Parathyroid adenoma (tissue), 2 donors: Measurements from ENCODE around the gene PPP2R1B.
"Not testable (repeated sequence)": the region's sequence is repeated elsewhere in the genome, so short reads cannot be mapped to it uniquely, and the experiment has no call there.

Experiments used
- H2AFZ ChIP-seq: fragments of 300-600 bp; sonication (generic); one replicate; pipeline ENCODE4 v1.7.0; 2017; ENCODE audit warnings: antibody characterized with exemption, mild to moderate bottlenecking
- H3K27ac ChIP-seq: fragments of 300-600 bp; sonication (generic); one replicate; pipeline ENCODE4 v1.7.0; 2017
- H3K27me3 ChIP-seq: fragments of 300-600 bp; sonication (generic); one replicate; pipeline ENCODE4 v1.7.0; 2017; ENCODE audit warnings: low read length; ENCODE audit not compliant: control insufficient read depth, insufficient read depth
- H3K36me3 ChIP-seq: fragments of 300-600 bp; sonication (generic); one replicate; pipeline ENCODE4 v1.7.0; 2017; ENCODE audit warnings: low read length; ENCODE audit not compliant: control insufficient read depth, insufficient read depth
- H3K4me1 ChIP-seq: fragments of 300-600 bp; sonication (generic); one replicate; pipeline ENCODE4 v1.7.0; 2017; ENCODE audit warnings: control low read depth
- H3K4me2 ChIP-seq: fragments of 300-600 bp; sonication (generic); one replicate; pipeline ENCODE4 v1.7.0; 2017; ENCODE audit warnings: low read length
- H3K4me3 ChIP-seq: fragments of 300-600 bp; sonication (generic); one replicate; pipeline ENCODE4 v1.7.0; 2017; ENCODE audit warnings: low read depth, low read length
- H3K79me2 ChIP-seq: fragments of 300-600 bp; sonication (generic); one replicate; pipeline ENCODE4 v1.7.0; 2017; ENCODE audit warnings: control low read depth
- H3K9ac ChIP-seq: fragments of 300-600 bp; sonication (generic); one replicate; pipeline ENCODE4 v1.7.0; 2017; ENCODE audit warnings: mild to moderate bottlenecking
- H3K9me3 ChIP-seq: fragments of 300-600 bp; sonication (generic); one replicate; pipeline ENCODE4 v1.7.0; 2017; ENCODE audit warnings: low read length; ENCODE audit not compliant: control insufficient read depth
- CTCF ChIP-seq: fragments of 300-600 bp; sonication (generic); IDR thresholded peaks from one replicate; pipeline ENCODE4 v1.7.0; 2017; ENCODE audit warnings: antibody characterized with exemption, mild to moderate bottlenecking
- donor health status: primary hyperparathyroidism.

The PPP2R1B gene

GRCh38 chr11:111785886-111786412, 19.8 kb upstream of the PPP2R1B start:
- Histone ChIP-seq H3K79me2 (no peaks in the 10 kb centered on the region), H3K4me3 (no peak overlapping the region), H2AFZ (no peak overlapping the region), H3K4me1 (no peaks in the 10 kb centered on the region), H3K27ac (no peak overlapping the region), H3K9ac (no peak overlapping the region), H3K9me3 (no peaks in the 10 kb centered on the region), H3K27me3 (no peaks in the 10 kb centered on the region), H3K4me2 (no peak overlapping the region), H3K36me3 (no peaks in the 10 kb centered on the region)
- no peak for TF ChIP-seq CTCF

DNA sequence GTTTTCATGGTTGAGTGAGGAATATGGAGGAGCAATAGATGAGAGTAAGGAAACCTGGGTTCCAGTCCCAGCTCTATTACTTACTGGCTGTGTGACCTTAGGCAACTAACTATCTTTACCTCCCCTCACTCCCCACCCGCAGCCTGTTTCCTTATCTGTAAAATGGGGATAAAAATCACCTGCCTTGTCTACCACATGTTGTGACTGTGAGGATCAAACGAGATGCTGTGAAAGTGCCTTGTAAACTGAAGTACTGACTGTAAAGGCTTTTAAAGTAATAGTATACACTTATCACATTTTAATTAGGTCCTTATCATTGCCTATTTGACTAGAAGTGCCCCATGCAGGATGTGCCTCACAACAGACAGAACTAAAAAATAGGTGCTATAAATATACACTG, 18.9 kb upstream of the PPP2R1B start:
- Histone ChIP-seq H3K36me3 (no peaks in the 10 kb centered on the region), H3K4me2 (no peak overlapping the region), H3K4me3 (no peak overlapping the region), H3K9ac (no peak overlapping the region), H3K27ac (no peak overlapping the region), H3K79me2 (no peaks in the 10 kb centered on the region), H3K9me3 (no peaks in the 10 kb centered on the region), H2AFZ (no peak overlapping the region), H3K27me3 (no peaks in the 10 kb centered on the region), H3K4me1 (no peaks in the 10 kb centered on the region)
- no peak for TF ChIP-seq CTCF

DNA sequence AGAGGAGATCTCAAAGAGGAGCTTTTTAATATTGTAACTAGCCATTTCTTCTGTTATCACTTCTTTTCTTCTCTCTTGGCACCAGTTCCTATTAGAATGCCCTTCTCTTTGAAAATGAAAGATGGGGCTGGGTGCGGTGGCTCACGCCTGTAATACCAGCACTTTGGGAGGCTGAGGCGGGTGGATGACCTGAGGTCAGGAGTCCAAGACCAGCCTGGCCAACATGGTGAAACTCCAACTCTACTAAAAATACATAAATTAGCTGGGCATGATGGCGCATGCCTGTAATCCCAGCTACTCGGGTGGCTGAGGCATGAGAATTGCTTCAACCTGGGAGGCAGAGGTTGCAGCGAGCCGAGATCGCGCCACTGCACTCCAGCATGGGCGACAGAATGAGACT, 18.1 kb upstream of the PPP2R1B start:
- not testable (repeated sequence) for H3K4me1 ChIP-seq, H3K27me3 ChIP-seq, H3K4me3 ChIP-seq, H3K9ac ChIP-seq, H3K36me3 ChIP-seq, H3K4me2 ChIP-seq, H3K9me3 ChIP-seq, H3K27ac ChIP-seq, H2AFZ ChIP-seq, H3K79me2 ChIP-seq

DNA sequence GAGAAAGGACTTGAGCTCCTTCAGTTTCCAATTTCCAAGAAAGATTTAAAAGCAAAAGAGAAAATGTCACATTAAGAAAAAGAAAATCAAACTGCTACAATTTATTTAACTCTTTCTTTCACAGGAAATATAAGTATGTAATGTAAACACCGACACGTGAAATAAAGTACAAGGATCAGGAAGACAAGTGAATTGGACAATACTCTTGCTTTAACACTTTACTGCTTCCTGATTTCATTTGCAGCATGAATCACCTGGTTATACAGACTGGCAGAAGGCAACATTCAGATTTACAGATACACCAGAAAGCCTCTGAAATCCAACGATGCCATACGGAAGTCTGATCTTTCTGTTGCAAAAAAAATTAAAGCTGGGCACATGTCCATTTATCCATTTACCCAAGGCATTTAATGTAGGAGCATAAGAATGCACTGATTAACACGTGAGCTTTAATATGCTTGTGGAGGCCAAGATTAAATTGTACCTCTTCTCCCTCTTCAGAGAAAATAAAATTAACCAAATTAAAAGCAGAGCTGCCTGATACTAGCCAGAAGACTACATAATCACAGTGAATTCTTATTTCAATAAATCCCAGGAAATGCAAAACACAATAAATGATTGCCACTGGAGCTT, 16.0 kb upstream of the PPP2R1B start:
- Histone ChIP-seq H3K4me1 (no peaks in the 10 kb centered on the region), H3K27ac (no peak overlapping the region), H3K27me3 (no peaks in the 10 kb centered on the region)

GRCh38 chr11:111779118-111779517, 12.9 kb upstream of the PPP2R1B start:
- Histone ChIP-seq H3K4me2 (no peak overlapping the region), H3K4me3 (no peak overlapping the region), H3K9me3 (no peaks in the 10 kb centered on the region), H2AFZ (no peak overlapping the region), H3K27ac (no peak overlapping the region), H3K79me2 (no peaks in the 10 kb centered on the region), H3K36me3 (no peaks in the 10 kb centered on the region), H3K4me1 (no peaks in the 10 kb centered on the region), H3K9ac (no peak overlapping the region), H3K27me3 (no peaks in the 10 kb centered on the region)
- TF ChIP-seq CTCF: no peak

More for the DNA sequence above, 16.0 kb upstream of the PPP2R1B start:
- Histone ChIP-seq H3K9me3 (no peaks in the 10 kb centered on the region), H3K36me3 (no peaks in the 10 kb centered on the region), H3K9ac (no peak overlapping the region), H3K79me2 (no peaks in the 10 kb centered on the region), H3K4me2 (no peak overlapping the region), H2AFZ (no peak overlapping the region), H3K4me3 (no peak overlapping the region)
- TF ChIP-seq CTCF: no peak
